ENCODE data around the gene CTRB1. TPM values are rescaled to one million over a fixed set of nuclear protein-coding genes. Genes with fewer than 3 reads are reported as not detected.

Gene CTRB1
- total RNA-seq, 1 experiment from 2014 or later = not detected

DNA sequence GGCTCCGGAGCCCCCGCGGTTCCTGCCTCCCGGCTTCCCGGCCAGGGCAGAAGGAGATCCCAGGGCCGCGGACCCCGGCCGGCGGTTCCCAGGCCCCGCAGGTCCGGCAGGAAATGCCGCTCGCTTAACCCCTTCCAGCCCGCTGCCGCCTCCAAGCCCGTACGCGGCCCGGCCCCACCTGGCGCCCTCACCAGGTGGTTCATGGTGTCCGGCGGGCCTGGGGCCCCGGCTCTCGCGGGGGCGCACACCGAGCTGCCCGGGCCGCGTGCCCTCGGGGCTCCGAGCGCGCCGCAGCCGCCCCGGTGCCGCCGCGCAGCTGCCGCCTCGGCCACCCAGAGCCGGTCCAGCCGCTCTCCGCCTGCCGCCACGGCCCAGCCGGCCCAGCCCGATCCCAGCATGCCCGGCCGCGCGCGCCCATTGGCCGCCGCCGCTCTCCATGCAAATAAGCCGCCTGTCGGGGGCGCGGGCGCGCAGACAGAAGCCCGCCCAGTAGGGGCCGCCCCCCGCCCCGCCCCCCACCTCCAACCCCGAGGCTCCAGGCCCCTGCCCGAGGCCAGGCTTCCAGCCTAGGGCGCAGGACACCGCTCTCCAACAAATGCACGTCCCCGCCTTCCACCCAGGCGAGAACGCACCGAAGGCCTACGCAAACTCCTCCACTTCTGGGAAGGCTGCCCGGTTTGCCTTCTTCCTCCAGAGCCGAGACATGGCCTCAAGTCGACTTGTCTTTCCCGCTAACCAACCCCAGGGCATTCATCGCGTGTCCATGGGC is 32.7 kb downstream of the CTRB1 start, which contains the start of gene BCAR1:
BCAR1 (minus strand) TSS at position 345 of the 769 bp plus-strand sequence; CDS start at position 203, 142 bp downstream.
- Histone ChIP-seq H3K4me3 (peak within 1 kb of the TSS; percentile 71), H3K9me3 (ENCODE audit: insufficient read depth, low read depth) (no peaks in the 10 kb centered on the region), H3K27me3 (ENCODE audit: insufficient read depth, low read depth) (no peaks in the 10 kb centered on the region), H3K4me1 (replicated peaks; ENCODE audit: insufficient read depth) (peaks cover 54% of the 10 kb centered on the region), H3K4me2 (peak within 1 kb of the TSS; percentile 79), H2AFZ (peak within 1 kb of the TSS; percentile 64), H3K36me3 (ENCODE audit: low read depth) (no peaks in the 10 kb centered on the region), H3K27ac (peak within 1 kb of the TSS; percentile 54; the same call in 1 of the 2 replicates), H3K9me2 (ENCODE audit: insufficient read depth) (no peaks in the 10 kb centered on the region), H3K79me2 (ENCODE audit: low read depth) (peaks cover 67% of the 10 kb centered on the region), H3F3A (ENCODE audit: insufficient read depth, low read depth) (peaks cover 26% of the 10 kb centered on the region; the same call in 1 of the 2 replicates), H4K20me1 (ENCODE audit: insufficient read depth) (peaks cover 63% of the 10 kb centered on the region)
- no peak for TF ChIP-seq EZH2 (IDR thresholded peaks at IDR 0.05; ENCODE audit: low read depth)
- no peak for TF ChIP-seq CTCF (conservative IDR thresholded peaks at IDR 0.05)
- intact Hi-C loops (cut with micrococcal nuclease; ENCODE audit: unreplicated experiment) = no loop called here
- ChIA-PET POLR2A (ENCODE audit: unreplicated experiment) (interaction anchor here (0.6 kb wide), 1 partner anchor 32 kb away, joined by 3 read pairs; no protein-coding TSS in a partner anchor), CTCF (interaction anchor here (0.6 kb wide), 1 partner anchor 213 kb away, joined by 3 read pairs; the partner anchor contains the start of gene TMEM170A)
- BruUV-seq (replicated peaks) = no TSS peak
- DNase-seq = peak; percentile 68 to 90

GRCh38 chr16:75252049-75252864 is 33.5 kb downstream of the CTRB1 start:
- Histone ChIP-seq H3K4me2 (peak overlapping the region; percentile 56), H3K9me2 (ENCODE audit: insufficient read depth) (no peaks in the 10 kb centered on the region), H2AFZ (no peak overlapping the region), H3K4me3 (peak overlapping the region; percentile 10; the same call in 1 of the 2 replicates), H3K27me3 (ENCODE audit: insufficient read depth, low read depth) (no peaks in the 10 kb centered on the region), H4K20me1 (ENCODE audit: insufficient read depth) (peaks cover 71% of the 10 kb centered on the region), H3K36me3 (ENCODE audit: low read depth) (no peaks in the 10 kb centered on the region), H3K4me1 (replicated peaks; ENCODE audit: insufficient read depth) (peaks cover 46% of the 10 kb centered on the region), H3K27ac (no peak overlapping the region), H3K9me3 (ENCODE audit: insufficient read depth, low read depth) (no peaks in the 10 kb centered on the region), H3K79me2 (ENCODE audit: low read depth) (peaks cover 67% of the 10 kb centered on the region), H3F3A (ENCODE audit: insufficient read depth, low read depth) (peaks cover 20% of the 10 kb centered on the region; the same call in 1 of the 2 replicates)
- no TSS peak for BruUV-seq (replicated peaks)
- intact Hi-C loops (cut with micrococcal nuclease; ENCODE audit: unreplicated experiment) = no loop called here
- POLR2A ChIA-PET (ENCODE audit: unreplicated experiment) = interaction anchor here (0.5 kb wide), 1 partner anchor 113 kb away, joined by 4 read pairs; no protein-coding TSS in a partner anchor
- no peak for TF ChIP-seq EZH2 (IDR thresholded peaks at IDR 0.05; ENCODE audit: low read depth)
- no peak for TF ChIP-seq CTCF (conservative IDR thresholded peaks at IDR 0.05)
- CTCF ChIA-PET = no interaction called here
- no peak for DNase-seq
